ENCODE measurements around the gene GLYAT. TPM values are rescaled to one million over a fixed set of nuclear protein-coding genes. Genes with fewer than 3 reads are reported as not detected.

GLYAT gene
- total and polyA plus RNA-seq, 2 of the 8 experiments (the other 6 are each of a cell fraction or from before 2014, with no cell fraction given), result not detected

DNA sequence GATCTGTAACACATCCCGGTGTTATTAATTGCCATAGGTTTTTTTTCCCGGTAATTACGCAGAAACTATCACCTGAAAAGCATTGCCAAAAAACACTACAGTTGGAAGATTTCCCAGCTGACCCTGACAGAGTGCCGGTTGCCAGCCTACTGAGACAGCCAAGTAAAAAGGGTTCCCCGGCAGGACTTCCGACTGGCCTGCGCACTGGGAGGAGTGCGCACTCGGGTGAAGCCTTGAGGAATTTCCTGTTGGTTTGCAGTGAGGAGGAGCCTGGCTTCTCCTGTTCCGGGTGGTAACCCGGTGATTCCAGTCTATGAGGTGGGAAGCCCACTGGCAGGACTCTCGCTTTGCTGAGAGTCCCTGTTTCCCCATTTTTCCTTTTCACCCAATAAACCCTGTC, 57.1 kb downstream of the GLYAT start:
- H3K4me1 ChIP-seq (replicated peaks in 1 of 4; ENCODE audit: control insufficient read depth in 3 of 4, insufficient read depth in 4 of 4, low read length in 3 of 4), result no peaks in the 10 kb centered on the region
- no peak overlapping the region for H2BK15ac ChIP-seq (ENCODE audit: low read length)
- no peak overlapping the region for H2BK5ac ChIP-seq (ENCODE audit: low read depth, low read length)
- H2BK12ac ChIP-seq (ENCODE audit: low read depth, low read length), result no peak overlapping the region
- no peak overlapping the region for H2BK120ac ChIP-seq (replicated peaks; ENCODE audit: low read depth, low read length)
- H3K18ac ChIP-seq (ENCODE audit: extremely low read depth, low read length), result no peak overlapping the region
- no peak overlapping the region for H3K56ac ChIP-seq (replicated peaks; ENCODE audit: insufficient read length, low read depth, low read length)
- H3K4me2 ChIP-seq (ENCODE audit: insufficient read depth in 1 of 2, low read depth in 2 of 2, low read length in 2 of 2), result no peak overlapping the region
- H3K4ac ChIP-seq (replicated peaks; ENCODE audit: insufficient read length, low read depth, low read length), result no peak overlapping the region
- no peaks in the 10 kb centered on the region for H4K20me1 ChIP-seq (replicated peaks in 1 of 2; ENCODE audit: control insufficient read depth in 1 of 2, insufficient read depth in 2 of 2, low read length in 2 of 2)
- H4K91ac ChIP-seq (replicated peaks; ENCODE audit: insufficient read length, low read length), result no peak overlapping the region
- no peaks in the 10 kb centered on the region for H3K79me2 ChIP-seq (ENCODE audit: control insufficient read depth in 1 of 2, insufficient read depth in 2 of 2, low read length in 2 of 2)
- no peak overlapping the region for H4K5ac ChIP-seq (ENCODE audit: insufficient read length, low read depth, low read length)
- WGBS, 2 experiments (ENCODE audit: extremely low coverage in 1 of 2, insufficient coverage in 1 of 2, insufficient read length in 1 of 2, insufficient replicate concordance in 2 of 2, low coverage in 1 of 2, low lambda C conversion rate in 2 of 2, missing lambda C conversion rate in 1 of 2), result 92% methylated on average over 12 of the region's 12 CpGs; no CpG with 5 or more reads in 1 of the 2 experiments
- no peak overlapping the region for H3K23ac ChIP-seq (ENCODE audit: insufficient read length)
- H2AFZ ChIP-seq (ENCODE audit: low read length), result no peak overlapping the region
- peaks cover 2% of the 10 kb centered on the region; the same call in 1 of the 2 replicates for H3K23me2 ChIP-seq (ENCODE audit: low read depth, low read length)
- H4K8ac ChIP-seq (ENCODE audit: extremely low read depth, insufficient read depth, low read length), result peak overlapping the region; percentile 80; the same call in 1 of the 2 replicates
- POLR2A ChIA-PET (ENCODE audit: partially characterized antibody), result no interaction called here
- H3K79me1 ChIP-seq (ENCODE audit: low read depth, low read length), result no peaks in the 10 kb centered on the region
- H3K4me3 ChIP-seq (ENCODE audit: extremely low read depth in 1 of 4, insufficient read depth in 2 of 4, low read depth in 3 of 4, low read length in 4 of 4), result no peak overlapping the region
- no peak overlapping the region for H2AK5ac ChIP-seq (ENCODE audit: low read depth, low read length)
- H3K27me3 ChIP-seq (replicated peaks in 1 of 4; ENCODE audit: control insufficient read depth in 3 of 4, extremely low read depth in 1 of 4, insufficient read depth in 3 of 4, low read length in 3 of 4), result no peaks in the 10 kb centered on the region
- no peaks in the 10 kb centered on the region for H3K36me3 ChIP-seq (ENCODE audit: control insufficient read depth in 2 of 4, insufficient read depth in 4 of 4, low read length in 3 of 4)
- H3K9me3 ChIP-seq (ENCODE audit: insufficient read depth in 2 of 2, low read depth in 1 of 2, low read length in 1 of 2), result peaks cover 0 to 2% of the 10 kb centered on the region in 2 experiments; a peak in 1 of 4 replicates
- H3K9ac ChIP-seq (replicated peaks in 1 of 4; ENCODE audit: extremely low read depth in 1 of 4, low read depth in 3 of 4, low read length in 3 of 4), result no peak overlapping the region
- H3K27ac ChIP-seq (ENCODE audit: low read depth, low read length), result no peak overlapping the region
- H3K14ac ChIP-seq (ENCODE audit: insufficient read length), result no peak overlapping the region
- H2BK20ac ChIP-seq (ENCODE audit: low read length), result no peak overlapping the region
- FAIRE-seq (no peak), DNase-seq (ENCODE audit: low read depth in 1 of 2, low spot score in 2 of 2) (no peak)
- CTCF ChIA-PET (ENCODE audit: partially characterized antibody), result interaction anchor here (0.6 to 3.4 kb wide), 8 partner anchors 15 to 511 kb away, joined by 3 to 13 read pairs (median 4); no protein-coding TSS in a partner anchor
- TF ChIP-seq BRCA1 (IDR thresholded peaks at IDR 0.05; ENCODE audit: low read depth, low read length), result no peak

Data from H1 (cell line).